GM06990 (cell line): ENCODE results near the gene CCDC106.

Source experiments
- DNase-seq: peaks from one replicate; pipeline ENCODE4 v3.0.0-alpha.2; 2011; ENCODE audit not compliant: insufficient read length; ENCODE audit errors: extremely low read depth
- H3K27me3 ChIP-seq: replicated peaks from 2 replicates; pipeline ENCODE4 v1.6.0; 2011; ENCODE audit warnings: low read length; ENCODE audit not compliant: control insufficient read depth, insufficient read depth
- H3K36me3 ChIP-seq: 2 replicates; pipeline ENCODE4 v1.5.1; 2011; ENCODE audit warnings: low read length; ENCODE audit not compliant: control insufficient read depth, insufficient read depth
- H3K4me3 ChIP-seq: replicated peaks from 2 replicates; pipeline ENCODE4 v1.5.1; 2011; ENCODE audit warnings: low read depth, mild to moderate bottlenecking, control low read depth, low read length
- TF ChIP-seq, protein P1 (sequence below): IDR thresholded peaks from 2 replicates; pipeline ENCODE4 v1.5.1; 2011; ENCODE audit warnings: low read length, control low read depth, mild to moderate bottlenecking, inconsistent platforms; ENCODE audit not compliant: insufficient read depth, poor library complexity, severe bottlenecking

Gene CCDC106

DNA sequence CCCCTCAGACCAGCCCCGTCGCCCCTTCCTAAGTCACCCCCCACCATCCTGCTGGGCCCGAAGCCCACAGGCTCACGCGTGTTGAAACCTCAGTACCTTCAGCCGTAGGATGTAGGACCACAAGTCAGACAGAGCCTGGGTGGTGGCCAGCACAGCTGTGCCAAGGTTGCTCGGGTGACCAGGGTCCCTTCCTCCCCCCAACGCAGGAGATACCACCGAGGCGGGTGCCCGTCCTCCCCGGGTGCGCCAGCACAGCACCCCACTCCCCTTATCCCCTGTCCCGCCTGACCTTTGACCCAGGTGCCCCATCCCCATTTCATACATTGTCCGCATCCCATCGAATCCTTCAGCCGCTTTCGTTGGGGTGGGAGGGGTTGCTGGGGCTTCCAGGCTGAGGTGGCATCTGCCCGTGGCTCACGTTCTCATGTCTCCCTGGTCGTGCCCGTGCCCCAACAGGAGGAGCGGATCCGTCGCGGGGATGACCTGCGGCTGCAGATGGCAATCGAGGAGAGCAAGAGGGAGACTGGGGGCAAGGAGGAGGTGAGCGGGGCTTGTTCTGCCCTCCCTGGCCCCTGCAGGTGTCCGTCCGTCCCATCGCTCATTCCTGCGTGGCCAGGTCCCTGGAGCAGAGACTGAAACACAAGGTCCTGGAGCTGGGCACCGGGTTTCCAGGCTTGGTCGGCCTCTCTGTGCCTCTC lies 41.5 kb downstream of the CCDC106 start:
- Histone ChIP-seq H3K4me3 (no peak overlapping the region), H3K36me3 (peaks cover 60% of the 10 kb centered on the region), H3K27me3 (no peaks in the 10 kb centered on the region)
- TF ChIP-seq, protein P1, sequence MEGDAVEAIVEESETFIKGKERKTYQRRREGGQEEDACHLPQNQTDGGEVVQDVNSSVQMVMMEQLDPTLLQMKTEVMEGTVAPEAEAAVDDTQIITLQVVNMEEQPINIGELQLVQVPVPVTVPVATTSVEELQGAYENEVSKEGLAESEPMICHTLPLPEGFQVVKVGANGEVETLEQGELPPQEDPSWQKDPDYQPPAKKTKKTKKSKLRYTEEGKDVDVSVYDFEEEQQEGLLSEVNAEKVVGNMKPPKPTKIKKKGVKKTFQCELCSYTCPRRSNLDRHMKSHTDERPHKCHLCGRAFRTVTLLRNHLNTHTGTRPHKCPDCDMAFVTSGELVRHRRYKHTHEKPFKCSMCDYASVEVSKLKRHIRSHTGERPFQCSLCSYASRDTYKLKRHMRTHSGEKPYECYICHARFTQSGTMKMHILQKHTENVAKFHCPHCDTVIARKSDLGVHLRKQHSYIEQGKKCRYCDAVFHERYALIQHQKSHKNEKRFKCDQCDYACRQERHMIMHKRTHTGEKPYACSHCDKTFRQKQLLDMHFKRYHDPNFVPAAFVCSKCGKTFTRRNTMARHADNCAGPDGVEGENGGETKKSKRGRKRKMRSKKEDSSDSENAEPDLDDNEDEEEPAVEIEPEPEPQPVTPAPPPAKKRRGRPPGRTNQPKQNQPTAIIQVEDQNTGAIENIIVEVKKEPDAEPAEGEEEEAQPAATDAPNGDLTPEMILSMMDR, result no peak
- no peak for DNase-seq

DNA sequence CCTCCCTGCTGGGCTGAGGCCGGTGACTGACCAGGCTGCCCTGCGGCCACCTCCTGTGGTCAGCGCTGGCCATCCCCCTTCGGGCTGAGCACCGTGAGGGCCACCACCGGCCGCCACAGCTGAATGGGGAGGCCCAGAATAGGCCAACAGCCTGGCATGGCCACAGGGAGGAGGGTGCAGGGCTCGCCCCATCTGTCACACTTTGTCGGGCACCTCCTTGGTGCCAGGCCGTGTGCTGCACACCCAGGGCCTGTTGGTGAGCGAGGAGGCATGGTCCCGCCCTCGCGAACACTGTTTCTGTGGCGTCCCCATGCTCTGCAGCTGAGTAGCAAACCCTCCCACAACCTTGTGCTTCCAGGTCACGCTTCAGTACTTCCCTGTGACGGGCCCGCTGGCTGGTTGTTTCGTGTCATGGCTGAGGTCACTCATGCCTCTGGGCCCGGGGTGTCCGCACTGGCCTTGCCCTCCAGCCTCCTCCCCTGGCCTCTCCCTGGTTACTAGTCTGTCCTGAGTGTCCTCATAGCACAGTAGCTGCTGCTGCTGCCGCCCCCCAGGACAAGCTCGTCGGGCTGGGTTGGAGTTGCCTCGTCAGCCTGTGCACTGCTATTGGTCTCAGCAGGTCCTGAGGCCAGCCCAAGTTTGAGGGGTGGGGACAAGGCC lies 42.2 kb downstream of the CCDC106 start:
- peaks cover 56% of the 10 kb centered on the region for H3K36me3 ChIP-seq

DNA sequence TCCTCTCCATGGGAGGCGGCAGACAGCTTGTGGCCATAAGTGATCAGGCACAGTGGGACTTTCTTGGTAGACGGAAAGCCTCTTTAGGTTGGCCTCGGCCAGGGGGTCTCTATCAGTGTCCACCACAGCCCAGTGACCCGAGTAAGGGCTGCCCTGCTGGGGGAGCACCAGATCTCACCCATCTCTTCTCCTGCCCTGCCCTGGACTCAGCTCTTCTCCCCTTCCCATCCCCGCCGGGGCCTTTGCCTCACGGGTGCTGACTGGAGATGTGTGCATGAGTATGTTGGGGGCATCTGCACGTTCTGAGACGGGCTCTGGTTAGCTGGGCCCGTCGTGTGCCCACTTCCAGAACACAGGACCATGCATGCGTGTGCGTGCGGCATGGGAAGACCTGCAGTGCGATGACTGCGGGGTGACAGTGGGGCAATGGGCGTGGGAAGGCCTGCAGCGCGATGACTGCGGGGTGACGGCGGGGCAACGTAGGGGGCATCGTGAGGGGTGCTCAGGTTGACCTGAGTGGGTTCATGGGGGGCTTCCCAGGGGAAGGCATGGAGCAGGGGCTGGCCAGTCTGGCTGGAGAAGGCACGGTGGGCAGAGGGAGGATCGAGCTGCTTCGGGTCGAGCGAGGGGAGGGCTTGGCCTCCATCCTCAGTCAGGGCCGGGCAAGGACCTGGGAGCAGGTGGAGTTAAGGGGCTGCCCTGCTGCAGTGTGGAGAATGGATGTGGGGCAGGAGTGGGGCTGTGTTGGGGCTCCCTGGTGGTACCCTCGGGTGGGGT lies 42.9 kb downstream of the CCDC106 start:
- peak; percentile 14 for DNase-seq
- Histone ChIP-seq H3K4me3 (no peak overlapping the region), H3K36me3 (peaks cover 54% of the 10 kb centered on the region)

More for the DNA sequence above, 42.2 kb downstream of the CCDC106 start:
- DNase-seq, result no peak
- no peaks in the 10 kb centered on the region for H3K27me3 ChIP-seq
- no peak overlapping the region for H3K4me3 ChIP-seq
- TF ChIP-seq, protein P1, result no peak

DNA sequence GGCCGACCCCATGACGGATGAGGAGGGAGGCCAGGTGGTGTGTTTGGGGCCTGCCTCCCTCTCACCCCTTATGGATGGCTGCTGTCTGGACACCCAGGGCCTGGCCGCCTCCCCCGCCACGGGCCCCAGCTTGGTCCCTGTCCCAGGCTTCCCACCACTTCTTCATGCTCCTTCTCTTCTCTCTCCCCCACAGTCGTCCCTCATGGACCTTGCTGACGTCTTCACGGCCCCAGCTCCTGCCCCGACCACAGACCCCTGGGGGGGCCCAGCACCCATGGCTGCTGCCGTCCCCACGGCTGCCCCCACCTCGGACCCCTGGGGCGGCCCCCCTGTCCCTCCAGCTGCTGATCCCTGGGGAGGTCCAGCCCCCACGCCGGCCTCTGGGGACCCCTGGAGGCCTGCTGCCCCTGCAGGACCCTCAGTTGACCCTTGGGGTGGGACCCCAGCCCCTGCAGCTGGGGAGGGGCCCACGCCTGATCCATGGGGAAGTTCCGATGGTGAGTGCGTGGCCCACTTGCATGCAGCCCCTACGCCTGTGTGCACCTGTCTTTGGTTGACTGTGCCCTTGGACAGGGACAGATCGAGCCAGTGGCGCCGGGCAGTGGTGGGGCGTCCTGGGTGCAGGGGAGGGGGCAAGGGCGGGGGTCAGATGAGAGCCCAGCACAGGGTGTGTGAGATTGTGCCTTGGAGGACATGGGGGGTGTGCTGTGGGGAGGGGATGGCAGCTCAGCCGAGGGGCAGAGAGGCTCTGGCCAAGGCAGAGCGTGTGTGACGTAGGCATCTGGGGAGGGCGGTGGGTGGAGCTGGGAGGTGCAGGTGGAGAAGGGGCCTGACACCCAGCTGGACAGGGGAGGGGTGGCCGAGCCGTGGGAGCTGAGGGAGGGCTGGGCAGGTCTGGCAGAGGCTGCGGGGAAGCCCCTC lies 43.8 kb downstream of the CCDC106 start:
- no peaks in the 10 kb centered on the region for H3K27me3 ChIP-seq
- DNase-seq, result no peak
- H3K4me3 ChIP-seq, result no peak overlapping the region
- H3K36me3 ChIP-seq, result peaks cover 58% of the 10 kb centered on the region
- TF ChIP-seq, protein P1, result no peak

More for the DNA sequence above, 42.9 kb downstream of the CCDC106 start:
- TF ChIP-seq, protein P1, result no peak
- H3K27me3 ChIP-seq, result no peaks in the 10 kb centered on the region

DNA sequence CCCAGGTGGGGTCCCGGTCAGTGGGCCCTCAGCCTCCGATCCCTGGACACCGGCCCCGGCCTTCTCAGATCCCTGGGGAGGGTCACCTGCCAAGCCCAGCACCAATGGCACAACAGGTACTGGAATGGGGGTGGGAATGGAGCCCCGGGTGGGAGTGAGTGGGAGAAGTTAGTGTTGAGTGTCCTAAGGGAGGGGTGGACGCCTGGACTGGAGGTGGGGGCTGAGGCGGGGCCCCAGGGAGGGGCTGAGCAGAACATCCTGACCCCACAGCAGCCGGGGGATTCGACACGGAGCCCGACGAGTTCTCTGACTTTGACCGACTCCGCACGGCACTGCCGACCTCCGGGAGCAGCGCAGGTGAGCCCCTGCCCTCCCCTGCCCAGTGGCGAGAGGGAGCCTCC lies 44.7 kb downstream of the CCDC106 start:
- TF ChIP-seq, protein P1, result no peak
- no peaks in the 10 kb centered on the region for H3K27me3 ChIP-seq
- H3K4me3 ChIP-seq, result no peak overlapping the region
- DNase-seq, result no peak
- peaks cover 56% of the 10 kb centered on the region for H3K36me3 ChIP-seq
